Measurements from ENCODE around the gene TSNAXIP1. TPM values are rescaled to one million over a fixed set of nuclear protein-coding genes. Genes with fewer than 3 reads are reported as not detected.
"Not testable (repeated sequence)": the region's sequence is repeated elsewhere in the genome, so short reads cannot be mapped to it uniquely, and the experiment has no call there.

The TSNAXIP1 gene
- total and polyA plus RNA-seq, 5 donors from 2014 or later: 0.39 TPM; not detected in 4

DNA sequence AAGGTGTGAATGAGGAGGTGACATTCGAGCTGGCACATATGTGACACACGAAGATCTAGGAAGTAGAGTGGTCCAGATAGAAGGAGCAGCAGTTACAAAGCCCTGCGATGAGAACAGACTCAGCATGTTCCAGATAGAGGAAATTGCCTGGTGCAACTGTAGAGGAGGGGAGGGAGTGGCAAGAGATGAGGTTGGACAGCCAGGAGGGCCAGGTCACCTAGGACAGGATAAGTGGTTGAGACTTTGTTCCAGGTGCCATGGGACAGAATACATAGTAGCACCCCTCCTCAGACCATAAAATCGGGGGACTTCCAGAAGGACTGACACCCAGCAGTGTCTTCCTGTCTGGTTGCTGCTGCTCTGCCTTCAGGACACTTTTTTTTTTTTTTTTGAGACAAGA lies 51.8 kb downstream of the TSNAXIP1 start:
- peaks cover 9% of the 10 kb centered on the region for H3K36me3 Mint-ChIP-seq
- Histone ChIP-seq H3K27ac (ENCODE audit: insufficient read depth, low read length, poor library complexity, severe bottlenecking) (no peak overlapping the region), H3K4me3 (ENCODE audit: low read depth, low read length) (no peak overlapping the region), H3K27me3 (ENCODE audit: control insufficient read depth, insufficient read depth, low read length) (no peaks in the 10 kb centered on the region), H3K36me3 (ENCODE audit: control insufficient read depth, insufficient read depth, low read length) (no peaks in the 10 kb centered on the region), H3K4me1 (ENCODE audit: control insufficient read depth, insufficient read depth, low read length, poor library complexity, severe bottlenecking) (no peaks in the 10 kb centered on the region), H3K9me3 (ENCODE audit: control insufficient read depth in 2 of 2, low read length in 2 of 2) (no peaks in the 10 kb centered on the region)
- peaks cover 4 to 47% (median 20%) of the 10 kb centered on the region in 4 donors for H3K4me1 Mint-ChIP-seq
- ATAC-seq (ENCODE audit: low read depth in 2 of 2) (no peak), DNase-seq (no peak)
- no peaks in the 10 kb centered on the region for H3K9me3 Mint-ChIP-seq
- H3K27ac Mint-ChIP-seq: peak overlapping the region; percentile 63 to 79 (median 72)
- H3K4me3 Mint-ChIP-seq: peak overlapping the region in 1 of 4 donors; percentile 75
- no peaks in the 10 kb centered on the region for H3K27me3 Mint-ChIP-seq

DNA sequence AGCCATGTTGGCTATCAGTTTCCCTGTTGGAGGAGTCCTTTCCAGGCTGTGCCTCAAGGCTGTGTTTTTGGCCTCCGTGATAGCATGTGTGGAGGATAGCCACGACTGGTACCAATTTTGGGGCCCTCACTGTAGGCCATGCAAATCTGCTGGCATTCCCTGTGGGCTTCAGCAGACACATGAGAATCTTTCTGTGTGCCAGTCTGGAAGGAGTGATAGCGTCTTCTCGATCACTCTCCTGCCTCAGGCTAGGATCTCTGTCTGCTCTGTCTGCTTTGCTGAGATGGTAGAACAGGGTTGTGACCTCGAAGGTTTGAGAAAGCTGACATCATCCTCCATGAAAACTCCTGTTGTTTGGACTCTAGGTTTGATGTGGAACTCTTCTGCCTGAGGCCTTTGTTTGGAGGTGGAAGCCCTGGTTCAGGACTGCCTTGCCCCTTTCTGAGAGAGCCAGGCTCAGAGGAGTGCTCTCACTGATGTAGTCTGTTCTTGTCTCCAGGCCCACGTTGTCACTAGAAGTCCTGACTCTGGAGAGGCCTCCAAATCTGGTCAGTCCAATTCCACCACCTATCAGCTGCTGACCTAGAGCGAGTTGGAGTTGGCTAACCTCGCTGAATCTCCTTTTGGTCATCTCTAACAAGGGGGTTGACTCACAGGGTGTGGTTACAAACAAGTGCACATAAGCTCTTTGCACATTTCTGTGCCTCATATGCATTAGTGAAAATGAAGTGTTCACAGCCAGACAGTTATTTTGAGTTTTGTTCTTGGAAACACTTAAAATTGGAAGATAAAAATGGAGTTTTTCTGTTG lies 54.1 kb downstream of the TSNAXIP1 start:
- Histone ChIP-seq H3K4me3 (ENCODE audit: low read depth, low read length) (no peak overlapping the region), H3K4me1 (ENCODE audit: control insufficient read depth, insufficient read depth, low read length, poor library complexity, severe bottlenecking) (no peaks in the 10 kb centered on the region), H3K27ac (ENCODE audit: insufficient read depth, low read length, poor library complexity, severe bottlenecking) (no peak overlapping the region), H3K36me3 (ENCODE audit: control insufficient read depth, insufficient read depth, low read length) (peaks cover 7% of the 10 kb centered on the region), H3K9me3 (ENCODE audit: control insufficient read depth in 2 of 2, low read length in 2 of 2) (no peaks in the 10 kb centered on the region), H3K27me3 (ENCODE audit: control insufficient read depth, insufficient read depth, low read length) (no peaks in the 10 kb centered on the region)
- Mint-ChIP-seq H3K27me3 (no peaks in the 10 kb centered on the region), H3K9me3 (no peaks in the 10 kb centered on the region), H3K4me3 (no peak overlapping the region), H3K27ac (peak overlapping the region in 2 of 3 donors; percentile 29 to 67), H3K36me3 (peaks cover 5% of the 10 kb centered on the region), H3K4me1 (peaks cover 0 to 38% (median 16%) of the 10 kb centered on the region in 4 donors)
- ATAC-seq (ENCODE audit: low read depth in 2 of 2): no peak
- DNase-seq: no peak

DNA sequence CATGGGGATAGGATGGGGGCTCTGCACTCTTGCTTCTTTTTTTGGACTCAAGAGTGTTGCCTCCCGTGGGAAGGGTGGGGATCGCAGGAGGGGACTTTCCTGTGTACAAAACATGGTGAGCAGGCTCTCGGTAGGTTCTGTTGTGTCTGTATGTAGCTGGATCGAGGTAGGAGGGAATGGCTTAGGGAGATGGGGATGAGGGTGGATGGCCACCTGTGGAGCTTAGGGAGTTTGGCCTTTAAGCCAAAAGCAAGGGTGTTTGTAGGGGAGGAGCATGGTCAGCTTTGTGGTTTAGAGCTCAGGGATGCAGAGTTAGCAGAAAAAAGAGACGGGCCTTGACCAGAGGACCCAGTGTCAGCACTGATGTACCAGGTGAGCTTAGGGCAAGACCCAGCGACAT lies 55.2 kb downstream of the TSNAXIP1 start:
- peaks cover 5% of the 10 kb centered on the region for H3K36me3 Mint-ChIP-seq

DNA sequence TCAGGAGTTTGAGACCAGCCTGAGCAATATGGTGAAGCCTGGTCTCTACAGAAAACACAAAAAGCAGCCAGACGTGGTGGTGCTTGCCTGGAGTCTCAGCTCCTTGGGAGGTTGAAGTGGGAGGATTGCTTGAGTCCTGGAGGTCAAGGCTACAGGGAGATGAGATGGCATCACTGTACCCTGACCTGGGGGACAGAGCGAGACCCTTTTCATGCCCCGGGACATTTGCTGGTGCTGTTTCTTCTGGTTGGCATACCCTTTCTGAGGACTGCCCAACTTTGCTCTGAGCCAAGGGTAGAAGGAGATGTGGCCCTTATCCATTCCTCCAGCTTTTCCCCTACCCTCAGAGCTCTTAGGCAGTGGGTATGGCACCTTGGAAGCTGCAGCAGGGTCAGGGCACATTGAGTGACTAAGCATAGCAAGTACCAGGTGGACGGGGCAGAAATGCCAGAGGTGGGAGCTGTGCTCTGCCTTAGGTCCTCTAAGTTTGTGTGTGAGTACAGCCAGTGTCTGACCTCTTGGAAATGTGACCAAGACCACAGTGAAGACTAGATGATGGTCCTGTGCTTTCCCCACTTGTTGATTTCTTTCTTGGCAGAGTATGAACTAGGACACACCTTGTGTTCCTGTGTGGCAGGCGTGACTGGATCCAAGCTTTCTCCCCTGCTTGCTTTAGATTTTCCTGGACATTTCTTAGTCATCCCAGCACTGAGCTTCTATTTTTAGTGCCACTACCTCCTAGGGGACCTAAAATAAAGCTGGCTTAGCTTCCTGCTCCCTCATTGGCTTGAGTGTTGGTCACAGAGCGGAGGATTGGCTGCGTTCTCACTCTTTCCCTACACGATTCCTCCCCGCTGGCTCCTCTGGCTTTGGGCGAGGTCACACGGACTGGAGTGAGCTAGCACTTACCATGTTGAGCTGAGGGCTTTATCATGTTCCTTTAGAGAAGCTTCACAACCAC lies 56.2 kb downstream of the TSNAXIP1 start:
- Mint-ChIP-seq H3K4me1 (peaks cover 0 to 25% (median 8%) of the 10 kb centered on the region in 4 donors), H3K27me3 (no peaks in the 10 kb centered on the region), H3K9me3 (no peaks in the 10 kb centered on the region), H3K4me3 (no peak overlapping the region), H3K27ac (peak overlapping the region; percentile 42 to 56 (median 44)), H3K36me3 (peaks cover 5% of the 10 kb centered on the region)
- DNase-seq: no peak
- Histone ChIP-seq H3K36me3 (ENCODE audit: control insufficient read depth, insufficient read depth, low read length) (peaks cover 15% of the 10 kb centered on the region), H3K4me1 (ENCODE audit: control insufficient read depth, insufficient read depth, low read length, poor library complexity, severe bottlenecking) (no peaks in the 10 kb centered on the region), H3K27me3 (ENCODE audit: control insufficient read depth, insufficient read depth, low read length) (no peaks in the 10 kb centered on the region), H3K4me3 (ENCODE audit: low read depth, low read length) (no peak overlapping the region), H3K27ac (ENCODE audit: insufficient read depth, low read length, poor library complexity, severe bottlenecking) (no peak overlapping the region), H3K9me3 (ENCODE audit: control insufficient read depth in 2 of 2, low read length in 2 of 2) (no peaks in the 10 kb centered on the region)
- no peak for ATAC-seq (ENCODE audit: low read depth in 2 of 2)

More for the DNA sequence above, 55.2 kb downstream of the TSNAXIP1 start:
- Histone ChIP-seq H3K27me3 (ENCODE audit: control insufficient read depth, insufficient read depth, low read length) (no peaks in the 10 kb centered on the region), H3K27ac (ENCODE audit: insufficient read depth, low read length, poor library complexity, severe bottlenecking) (no peak overlapping the region), H3K36me3 (ENCODE audit: control insufficient read depth, insufficient read depth, low read length) (peaks cover 7% of the 10 kb centered on the region), H3K4me1 (ENCODE audit: control insufficient read depth, insufficient read depth, low read length, poor library complexity, severe bottlenecking) (no peaks in the 10 kb centered on the region), H3K4me3 (ENCODE audit: low read depth, low read length) (no peak overlapping the region), H3K9me3 (ENCODE audit: control insufficient read depth in 2 of 2, low read length in 2 of 2) (no peaks in the 10 kb centered on the region)
- Mint-ChIP-seq H3K4me1 (peaks cover 0 to 35% (median 14%) of the 10 kb centered on the region in 4 donors), H3K9me3 (no peaks in the 10 kb centered on the region), H3K4me3 (peak overlapping the region in 1 of 4 donors; percentile 70), H3K27ac (peak overlapping the region in 2 of 3 donors; percentile 29 to 87), H3K27me3 (no peaks in the 10 kb centered on the region)
- no peak for ATAC-seq (ENCODE audit: low read depth in 2 of 2)
- DNase-seq: no peak

DNA sequence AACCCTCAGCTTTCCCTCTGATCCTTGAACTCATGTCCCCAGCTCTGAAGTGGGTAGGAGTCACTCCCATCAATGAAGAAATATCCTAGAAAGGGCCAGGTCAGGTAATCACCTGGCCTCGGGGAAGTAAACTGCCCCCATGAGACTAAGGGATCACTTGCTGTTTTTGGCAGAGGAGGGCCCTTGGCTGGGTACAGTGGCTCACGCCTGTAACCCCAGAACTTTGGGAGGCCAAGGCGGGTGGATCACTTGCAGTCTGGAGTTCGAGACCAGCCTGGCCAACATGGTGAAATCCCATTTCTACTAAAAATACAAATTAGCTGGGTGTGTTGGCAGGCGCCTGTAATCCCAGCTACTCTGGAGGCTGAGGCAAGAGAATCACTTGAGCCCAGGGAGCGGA lies 57.4 kb downstream of the TSNAXIP1 start:
- H3K9me3 ChIP-seq (ENCODE audit: control insufficient read depth in 2 of 2, low read length in 2 of 2); H3K27ac Mint-ChIP-seq; H3K27ac ChIP-seq (ENCODE audit: insufficient read depth, low read length, poor library complexity, severe bottlenecking); H3K4me1 ChIP-seq (ENCODE audit: control insufficient read depth, insufficient read depth, low read length, poor library complexity, severe bottlenecking); H3K27me3 Mint-ChIP-seq; H3K27me3 ChIP-seq (ENCODE audit: control insufficient read depth, insufficient read depth, low read length); H3K36me3 Mint-ChIP-seq; H3K4me3 ChIP-seq (ENCODE audit: low read depth, low read length); H3K4me3 Mint-ChIP-seq; DNase-seq; ATAC-seq (ENCODE audit: low read depth in 2 of 2); H3K9me3 Mint-ChIP-seq: not testable (repeated sequence)
- H3K36me3 ChIP-seq (ENCODE audit: control insufficient read depth, insufficient read depth, low read length): peaks cover 24% of the 10 kb centered on the region
- peaks cover 0 to 17% (median 6%) of the 10 kb centered on the region in 4 donors for H3K4me1 Mint-ChIP-seq

DNA sequence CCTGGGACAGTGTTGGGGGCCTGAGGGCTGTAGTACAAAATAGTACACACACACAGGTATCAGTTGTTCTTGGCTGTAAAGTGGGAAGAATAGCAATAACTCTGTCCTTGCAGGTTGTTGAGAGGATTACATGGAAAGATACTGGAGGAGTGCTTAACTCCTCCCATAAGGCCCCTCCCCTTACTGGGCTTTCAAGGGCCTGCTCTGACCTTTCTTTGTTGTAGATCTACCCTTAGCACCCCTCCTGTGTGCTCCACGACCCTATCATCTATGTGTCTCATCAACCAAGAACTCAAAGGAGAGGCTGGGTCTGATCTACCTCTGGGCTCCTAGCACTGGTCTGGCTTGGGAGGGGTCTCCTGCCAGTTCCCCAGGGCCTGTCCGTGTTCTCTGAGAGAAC lies 57.9 kb downstream of the TSNAXIP1 start:
- Histone ChIP-seq H3K36me3 (ENCODE audit: control insufficient read depth, insufficient read depth, low read length) (peaks cover 24% of the 10 kb centered on the region), H3K27me3 (ENCODE audit: control insufficient read depth, insufficient read depth, low read length) (no peaks in the 10 kb centered on the region), H3K27ac (ENCODE audit: insufficient read depth, low read length, poor library complexity, severe bottlenecking) (no peak overlapping the region), H3K4me1 (ENCODE audit: control insufficient read depth, insufficient read depth, low read length, poor library complexity, severe bottlenecking) (no peaks in the 10 kb centered on the region), H3K9me3 (ENCODE audit: control insufficient read depth in 2 of 2, low read length in 2 of 2) (no peaks in the 10 kb centered on the region), H3K4me3 (ENCODE audit: low read depth, low read length) (no peak overlapping the region)
- no peak for DNase-seq
- peaks cover 0 to 17% (median 6%) of the 10 kb centered on the region in 4 donors for H3K4me1 Mint-ChIP-seq
- ATAC-seq (ENCODE audit: low read depth in 2 of 2): no peak
- H3K36me3 Mint-ChIP-seq: peaks cover 9% of the 10 kb centered on the region
- no peaks in the 10 kb centered on the region for H3K27me3 Mint-ChIP-seq
- H3K9me3 Mint-ChIP-seq: no peaks in the 10 kb centered on the region
- H3K27ac Mint-ChIP-seq: no peak overlapping the region
- H3K4me3 Mint-ChIP-seq: no peak overlapping the region

DNA sequence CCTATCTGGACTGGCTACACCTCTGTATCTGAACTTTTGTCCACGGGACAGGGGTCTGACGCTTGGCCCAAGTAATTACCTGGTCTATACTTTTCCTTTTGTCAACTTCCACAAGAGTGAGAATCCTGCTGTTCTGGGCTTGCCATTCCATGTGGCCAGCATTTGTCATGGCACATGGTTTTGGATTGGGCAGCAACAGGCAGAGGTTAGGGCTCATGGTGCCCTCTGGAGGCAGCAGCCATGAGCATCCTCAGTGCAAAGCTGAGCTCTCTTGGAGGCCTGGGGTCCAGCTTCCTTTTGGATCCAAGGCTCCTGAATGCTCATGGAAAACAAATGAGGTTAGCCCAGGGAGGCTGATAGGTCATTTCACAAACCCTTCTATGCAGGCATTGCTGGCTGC lies 58.6 kb downstream of the TSNAXIP1 start:
- no peak overlapping the region for H3K27ac ChIP-seq (ENCODE audit: insufficient read depth, low read length, poor library complexity, severe bottlenecking)
- H3K4me1 Mint-ChIP-seq: peaks cover 0 to 17% (median 6%) of the 10 kb centered on the region in 4 donors
- DNase-seq: peak in 2 of 3 donors; percentile 9 to 47
- peak overlapping the region in 1 of 3 donors; percentile 74 for H3K27ac Mint-ChIP-seq
- H3K9me3 Mint-ChIP-seq: no peaks in the 10 kb centered on the region
- H3K9me3 ChIP-seq (ENCODE audit: control insufficient read depth in 2 of 2, low read length in 2 of 2): no peaks in the 10 kb centered on the region
- peaks cover 24% of the 10 kb centered on the region for H3K36me3 ChIP-seq (ENCODE audit: control insufficient read depth, insufficient read depth, low read length)
- H3K4me3 Mint-ChIP-seq: no peak overlapping the region
- H3K4me1 ChIP-seq (ENCODE audit: control insufficient read depth, insufficient read depth, low read length, poor library complexity, severe bottlenecking): no peaks in the 10 kb centered on the region
- H3K4me3 ChIP-seq (ENCODE audit: low read depth, low read length): no peak overlapping the region
- H3K36me3 Mint-ChIP-seq: peaks cover 10% of the 10 kb centered on the region
- ATAC-seq (ENCODE audit: low read depth in 2 of 2): peak; percentile 46 to 58
- H3K27me3 Mint-ChIP-seq: no peaks in the 10 kb centered on the region
- H3K27me3 ChIP-seq (ENCODE audit: control insufficient read depth, insufficient read depth, low read length): no peaks in the 10 kb centered on the region
